Measurements from ENCODE around the gene APOA4. TPM values are rescaled to one million over a fixed set of nuclear protein-coding genes. Genes with fewer than 3 reads are reported as not detected.

The APOA4 gene
- total and polyA plus RNA-seq, 9 of the 15 experiments (the other 6 are each of a cell fraction or from before 2014, with no cell fraction given): 0.07 TPM; not detected in 8

- TF ChIP-seq, protein P1, sequence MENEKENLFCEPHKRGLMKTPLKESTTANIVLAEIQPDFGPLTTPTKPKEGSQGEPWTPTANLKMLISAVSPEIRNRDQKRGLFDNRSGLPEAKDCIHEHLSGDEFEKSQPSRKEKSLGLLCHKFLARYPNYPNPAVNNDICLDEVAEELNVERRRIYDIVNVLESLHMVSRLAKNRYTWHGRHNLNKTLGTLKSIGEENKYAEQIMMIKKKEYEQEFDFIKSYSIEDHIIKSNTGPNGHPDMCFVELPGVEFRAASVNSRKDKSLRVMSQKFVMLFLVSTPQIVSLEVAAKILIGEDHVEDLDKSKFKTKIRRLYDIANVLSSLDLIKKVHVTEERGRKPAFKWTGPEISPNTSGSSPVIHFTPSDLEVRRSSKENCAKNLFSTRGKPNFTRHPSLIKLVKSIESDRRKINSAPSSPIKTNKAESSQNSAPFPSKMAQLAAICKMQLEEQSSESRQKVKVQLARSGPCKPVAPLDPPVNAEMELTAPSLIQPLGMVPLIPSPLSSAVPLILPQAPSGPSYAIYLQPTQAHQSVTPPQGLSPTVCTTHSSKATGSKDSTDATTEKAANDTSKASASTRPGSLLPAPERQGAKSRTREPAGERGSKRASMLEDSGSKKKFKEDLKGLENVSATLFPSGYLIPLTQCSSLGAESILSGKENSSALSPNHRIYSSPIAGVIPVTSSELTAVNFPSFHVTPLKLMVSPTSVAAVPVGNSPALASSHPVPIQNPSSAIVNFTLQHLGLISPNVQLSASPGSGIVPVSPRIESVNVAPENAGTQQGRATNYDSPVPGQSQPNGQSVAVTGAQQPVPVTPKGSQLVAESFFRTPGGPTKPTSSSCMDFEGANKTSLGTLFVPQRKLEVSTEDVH (IDR thresholded peaks at IDR 0.05; ENCODE audit: low read depth, partially characterized antibody): no peak
- TF ChIP-seq E2F1 (CRISPR knock-in tag; IDR thresholded peaks at IDR 0.05) (no peak), TRIM28 (IDR thresholded peaks at IDR 0.05) (no peak; the same call in 1 of the 2 replicates), ZNF398 (CRISPR knock-in tag; IDR thresholded peaks at IDR 0.05) (no peak), RBM34 (IDR thresholded peaks at IDR 0.05; ENCODE audit: borderline replicate concordance, insufficient read depth, low read length) (no peak), SAFB (IDR thresholded peaks at IDR 0.05; ENCODE audit: borderline replicate concordance, low read depth, low read length) (no peak), ILK (tag; IDR thresholded peaks at IDR 0.05; ENCODE audit: borderline replicate concordance, low read depth) (no peak), ELK1 (CRISPR knock-in tag; IDR thresholded peaks at IDR 0.05) (no peak), NR3C1 (CRISPR knock-in tag; IDR thresholded peaks at IDR 0.05) (no peak), SMARCB1 (IDR thresholded peaks at IDR 0.05; ENCODE audit: insufficient read length, low read depth) (no peak), CEBPG (CRISPR knock-in tag; IDR thresholded peaks at IDR 0.05) (no peak), CEBPG (tag; conservative IDR thresholded peaks at IDR 0.05 in 1 of 2, IDR thresholded peaks at IDR 0.05 in 1 of 2) (no peak), KLF1 (tag; IDR thresholded peaks at IDR 0.05) (no peak)
- TF ChIP-seq, protein P2, sequence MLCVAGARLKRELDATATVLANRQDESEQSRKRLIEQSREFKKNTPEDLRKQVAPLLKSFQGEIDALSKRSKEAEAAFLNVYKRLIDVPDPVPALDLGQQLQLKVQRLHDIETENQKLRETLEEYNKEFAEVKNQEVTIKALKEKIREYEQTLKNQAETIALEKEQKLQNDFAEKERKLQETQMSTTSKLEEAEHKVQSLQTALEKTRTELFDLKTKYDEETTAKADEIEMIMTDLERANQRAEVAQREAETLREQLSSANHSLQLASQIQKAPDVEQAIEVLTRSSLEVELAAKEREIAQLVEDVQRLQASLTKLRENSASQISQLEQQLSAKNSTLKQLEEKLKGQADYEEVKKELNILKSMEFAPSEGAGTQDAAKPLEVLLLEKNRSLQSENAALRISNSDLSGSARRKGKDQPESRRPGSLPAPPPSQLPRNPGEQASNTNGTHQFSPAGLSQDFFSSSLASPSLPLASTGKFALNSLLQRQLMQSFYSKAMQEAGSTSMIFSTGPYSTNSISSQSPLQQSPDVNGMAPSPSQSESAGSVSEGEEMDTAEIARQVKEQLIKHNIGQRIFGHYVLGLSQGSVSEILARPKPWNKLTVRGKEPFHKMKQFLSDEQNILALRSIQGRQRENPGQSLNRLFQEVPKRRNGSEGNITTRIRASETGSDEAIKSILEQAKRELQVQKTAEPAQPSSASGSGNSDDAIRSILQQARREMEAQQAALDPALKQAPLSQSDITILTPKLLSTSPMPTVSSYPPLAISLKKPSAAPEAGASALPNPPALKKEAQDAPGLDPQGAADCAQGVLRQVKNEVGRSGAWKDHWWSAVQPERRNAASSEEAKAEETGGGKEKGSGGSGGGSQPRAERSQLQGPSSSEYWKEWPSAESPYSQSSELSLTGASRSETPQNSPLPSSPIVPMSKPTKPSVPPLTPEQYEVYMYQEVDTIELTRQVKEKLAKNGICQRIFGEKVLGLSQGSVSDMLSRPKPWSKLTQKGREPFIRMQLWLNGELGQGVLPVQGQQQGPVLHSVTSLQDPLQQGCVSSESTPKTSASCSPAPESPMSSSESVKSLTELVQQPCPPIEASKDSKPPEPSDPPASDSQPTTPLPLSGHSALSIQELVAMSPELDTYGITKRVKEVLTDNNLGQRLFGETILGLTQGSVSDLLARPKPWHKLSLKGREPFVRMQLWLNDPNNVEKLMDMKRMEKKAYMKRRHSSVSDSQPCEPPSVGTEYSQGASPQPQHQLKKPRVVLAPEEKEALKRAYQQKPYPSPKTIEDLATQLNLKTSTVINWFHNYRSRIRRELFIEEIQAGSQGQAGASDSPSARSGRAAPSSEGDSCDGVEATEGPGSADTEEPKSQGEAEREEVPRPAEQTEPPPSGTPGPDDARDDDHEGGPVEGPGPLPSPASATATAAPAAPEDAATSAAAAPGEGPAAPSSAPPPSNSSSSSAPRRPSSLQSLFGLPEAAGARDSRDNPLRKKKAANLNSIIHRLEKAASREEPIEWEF (CRISPR knock-in tag; IDR thresholded peaks at IDR 0.05): no peak
Observed at GRCh38 chr11:116835791-116836631, 12.9 kb upstream of the APOA4 start (continued).
